Activated CD4-positive, alpha-beta memory T cell treated with anti-CD3 and anti-CD28 coated beads, Interleukin-2, amount 10 ng/mL, durations not matched to agents 7 days and 5 days (primary cell): ENCODE measurements around the gene KMT2B. TPM values are rescaled to one million over a fixed set of nuclear protein-coding genes. Genes with fewer than 3 reads are reported as not detected.

Source experiments
- CTCF ChIA-PET: fragments of 350-600 bp; sonication (Branson Sonifier 250); formaldehyde crosslinking; loops from one replicate; lab custom pipeline; 2021; ENCODE audit warnings: antibody characterized with exemption, inconsistent platforms; lab: Charles Lee
- POLR2A ChIA-PET: fragments of 350-600 bp; sonication (Branson Sonifier 250); formaldehyde crosslinking; loops from one replicate; lab custom pipeline; 2021; ENCODE audit warnings: antibody characterized with exemption; lab: Charles Lee
- DNase-seq: peaks from one replicate; pipeline ENCODE4 v3.0.0-alpha.2; 2020
- H3K27ac Mint-ChIP-seq: one replicate; pipeline ENCODE4 v1.8.0; 2021; ENCODE audit warnings: mild to moderate bottlenecking, mixed read lengths
- H3K27me3 Mint-ChIP-seq: one replicate; pipeline ENCODE4 v1.8.0; 2021; ENCODE audit warnings: mixed read lengths
- H3K36me3 Mint-ChIP-seq: one replicate; pipeline ENCODE4 v1.8.0; 2021; ENCODE audit warnings: low read depth, mixed read lengths
- H3K4me1 Mint-ChIP-seq: one replicate; pipeline ENCODE4 v1.8.0; 2021; ENCODE audit warnings: mixed read lengths
- H3K4me3 Mint-ChIP-seq: one replicate; pipeline ENCODE4 v1.8.0; 2021; ENCODE audit warnings: mild to moderate bottlenecking, mixed read lengths
- H3K9me3 Mint-ChIP-seq: one replicate; pipeline ENCODE4 v1.8.0; 2021; ENCODE audit warnings: mixed read lengths
- total RNA-seq, 2 experiments: library from RNA; stranded (reverse); gene quantifications; one replicate each; pipeline ENCODE4 v1.2.3, GENCODE V29; 2021

Gene KMT2B
- total RNA-seq, 2 experiments from 2014 or later = 57.3 to 57.5 TPM

GRCh38 chr19:35782589-35782988 lies 64.8 kb downstream of the KMT2B start:
- ChIA-PET CTCF (no interaction called here), POLR2A (no interaction called here)
- H3K9me3 Mint-ChIP-seq = no peaks in the 10 kb centered on the region
- H3K27me3 Mint-ChIP-seq = no peaks in the 10 kb centered on the region
- H3K4me1 Mint-ChIP-seq = peaks cover 6% of the 10 kb centered on the region
- DNase-seq = no peak
- no peak overlapping the region for H3K4me3 Mint-ChIP-seq
- H3K27ac Mint-ChIP-seq = no peak overlapping the region
- peaks cover 33% of the 10 kb centered on the region for H3K36me3 Mint-ChIP-seq

GRCh38 chr19:35783469-35784434 lies 65.9 kb downstream of the KMT2B start:
- POLR2A ChIA-PET = no interaction called here

DNA sequence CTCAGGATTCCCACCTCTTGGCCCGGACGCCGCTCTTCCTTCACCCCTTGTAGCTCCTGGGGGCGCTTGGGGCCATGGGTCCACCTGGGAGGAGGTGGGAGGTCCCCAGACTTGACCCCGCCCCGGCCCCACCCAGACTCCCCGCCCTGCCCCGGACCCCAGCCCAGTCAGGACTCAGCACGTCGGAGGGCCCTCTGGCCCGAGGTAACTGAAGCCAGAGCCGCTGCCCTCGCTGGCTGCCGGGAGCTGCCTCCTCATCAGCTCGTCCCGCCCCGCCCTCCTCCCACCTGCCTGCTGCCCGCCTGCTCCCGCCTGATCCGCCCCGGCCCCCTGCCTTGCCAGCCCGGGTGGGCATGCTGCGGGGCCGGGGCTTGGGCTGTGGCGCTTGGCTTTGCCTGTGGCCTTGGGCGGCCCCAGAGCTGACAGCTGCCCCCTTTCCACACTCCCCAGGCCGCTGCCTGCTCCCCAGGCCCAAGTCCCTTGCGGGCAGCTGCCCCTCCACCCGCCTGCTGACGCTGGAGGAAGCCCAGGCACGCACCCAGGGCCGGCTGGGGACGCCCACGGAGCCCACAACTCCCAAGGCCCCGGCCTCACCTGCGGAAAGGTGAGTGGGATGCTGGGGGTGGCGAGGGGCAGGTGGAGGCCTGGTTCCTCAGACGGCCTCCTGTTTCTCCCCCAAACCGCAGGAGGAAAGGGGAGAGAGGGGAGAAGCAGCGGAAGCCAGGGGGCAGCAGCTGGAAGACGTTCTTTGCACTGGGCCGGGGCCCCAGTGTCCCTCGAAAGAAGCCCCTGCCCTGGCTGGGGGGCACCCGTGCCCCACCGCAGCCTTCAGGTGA lies 66.9 kb downstream of the KMT2B start:
- Mint-ChIP-seq H3K9me3 (no peaks in the 10 kb centered on the region), H3K4me3 (no peak overlapping the region), H3K36me3 (peaks cover 20% of the 10 kb centered on the region), H3K27ac (no peak overlapping the region), H3K27me3 (no peaks in the 10 kb centered on the region), H3K4me1 (no peaks in the 10 kb centered on the region)
- DNase-seq = no peak
- CTCF ChIA-PET = no interaction called here
- POLR2A ChIA-PET = no interaction called here

More at GRCh38 chr19:35783469-35784434, 65.9 kb downstream of the KMT2B start:
- Mint-ChIP-seq H3K27ac (no peak overlapping the region), H3K9me3 (no peaks in the 10 kb centered on the region), H3K4me3 (no peak overlapping the region), H3K4me1 (peaks cover 3% of the 10 kb centered on the region), H3K27me3 (no peaks in the 10 kb centered on the region), H3K36me3 (peaks cover 26% of the 10 kb centered on the region)
- DNase-seq = no peak
- CTCF ChIA-PET = no interaction called here

DNA sequence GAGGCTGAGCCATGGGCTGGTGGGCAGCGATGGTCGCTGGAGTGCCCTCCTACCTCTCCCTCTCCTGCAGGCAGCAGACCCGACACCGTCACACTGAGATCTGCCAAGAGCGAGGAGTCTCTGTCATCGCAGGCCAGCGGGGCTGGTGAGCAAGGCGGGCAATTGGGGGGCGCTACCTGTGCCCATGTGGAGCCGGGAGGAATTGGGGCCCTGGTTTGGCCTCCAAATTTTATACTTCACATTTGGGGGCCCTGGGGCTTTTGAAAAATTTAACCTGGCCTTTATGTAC lies 67.5 kb downstream of the KMT2B start:
- POLR2A ChIA-PET = no interaction called here
- no peak overlapping the region for H3K27ac Mint-ChIP-seq
- H3K36me3 Mint-ChIP-seq = peaks cover 16% of the 10 kb centered on the region
- no peaks in the 10 kb centered on the region for H3K4me1 Mint-ChIP-seq
- CTCF ChIA-PET = no interaction called here
- H3K4me3 Mint-ChIP-seq = no peak overlapping the region
- no peaks in the 10 kb centered on the region for H3K27me3 Mint-ChIP-seq
- no peak for DNase-seq
- H3K9me3 Mint-ChIP-seq = no peaks in the 10 kb centered on the region

DNA sequence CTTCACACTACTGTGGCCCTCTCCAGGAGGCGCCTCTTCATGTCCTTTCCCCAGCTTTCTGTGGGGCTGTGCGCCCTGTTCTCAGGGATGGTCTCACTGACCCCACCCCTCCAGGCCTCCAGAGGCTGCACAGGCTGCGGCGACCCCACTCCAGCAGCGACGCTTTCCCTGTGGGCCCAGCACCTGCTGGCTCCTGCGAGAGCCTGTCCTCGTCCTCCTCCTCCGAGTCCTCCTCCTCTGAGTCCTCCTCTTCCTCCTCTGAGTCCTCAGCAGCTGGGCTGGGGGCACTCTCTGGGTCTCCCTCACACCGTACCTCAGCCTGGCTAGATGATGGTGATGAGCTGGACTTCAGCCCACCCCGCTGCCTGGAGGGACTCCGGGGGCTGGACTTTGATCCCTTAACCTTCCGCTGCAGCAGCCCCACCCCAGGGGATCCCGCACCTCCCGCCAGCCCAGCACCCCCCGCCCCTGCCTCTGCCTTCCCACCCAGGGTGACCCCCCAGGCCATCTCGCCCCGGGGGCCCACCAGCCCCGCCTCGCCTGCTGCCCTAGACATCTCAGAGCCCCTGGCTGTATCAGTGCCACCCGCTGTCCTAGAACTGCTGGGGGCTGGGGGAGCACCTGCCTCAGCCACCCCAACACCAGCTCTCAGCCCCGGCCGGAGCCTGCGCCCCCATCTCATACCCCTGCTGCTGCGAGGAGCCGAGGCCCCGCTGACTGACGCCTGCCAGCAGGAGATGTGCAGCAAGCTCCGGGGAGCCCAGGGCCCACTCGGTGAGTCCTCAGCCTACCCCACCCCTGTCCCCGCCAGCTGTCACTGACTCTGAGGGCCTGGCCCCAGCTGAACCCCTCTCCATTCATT lies 68.7 kb downstream of the KMT2B start:
- POLR2A ChIA-PET = no interaction called here
- Mint-ChIP-seq H3K4me1 (no peaks in the 10 kb centered on the region), H3K27ac (no peak overlapping the region), H3K9me3 (no peaks in the 10 kb centered on the region), H3K36me3 (peaks cover 10% of the 10 kb centered on the region), H3K4me3 (no peak overlapping the region), H3K27me3 (no peaks in the 10 kb centered on the region)
- DNase-seq = no peak
- CTCF ChIA-PET = no interaction called here

DNA sequence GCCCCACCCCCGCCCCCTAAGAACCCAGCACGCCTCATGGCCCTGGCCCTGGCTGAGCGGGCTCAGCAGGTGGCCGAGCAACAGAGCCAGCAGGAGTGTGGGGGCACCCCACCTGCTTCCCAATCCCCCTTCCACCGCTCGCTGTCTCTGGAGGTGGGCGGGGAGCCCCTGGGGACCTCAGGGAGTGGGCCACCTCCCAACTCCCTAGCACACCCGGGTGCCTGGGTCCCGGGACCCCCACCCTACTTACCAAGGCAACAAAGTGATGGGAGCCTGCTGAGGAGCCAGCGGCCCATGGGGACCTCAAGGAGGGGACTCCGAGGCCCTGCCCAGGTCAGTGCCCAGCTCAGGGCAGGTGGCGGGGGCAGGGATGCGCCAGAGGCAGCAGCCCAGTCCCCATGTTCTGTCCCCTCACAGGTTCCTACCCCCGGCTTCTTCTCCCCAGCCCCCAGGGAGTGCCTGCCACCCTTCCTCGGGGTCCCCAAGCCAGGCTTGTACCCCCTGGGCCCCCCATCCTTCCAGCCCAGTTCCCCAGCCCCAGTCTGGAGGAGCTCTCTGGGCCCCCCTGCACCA lies 69.5 kb downstream of the KMT2B start:
- Mint-ChIP-seq H3K9me3 (no peaks in the 10 kb centered on the region), H3K4me3 (no peak overlapping the region), H3K36me3 (peaks cover 8% of the 10 kb centered on the region), H3K4me1 (no peaks in the 10 kb centered on the region), H3K27ac (no peak overlapping the region), H3K27me3 (no peaks in the 10 kb centered on the region)
- POLR2A ChIA-PET = no interaction called here
- DNase-seq = no peak
- CTCF ChIA-PET = no interaction called here

Other genes with a start within 250 kb of the KMT2B start
- not detected for gene KRTDAP, start 227.5 kb upstream of the KMT2B start, total RNA-seq
- gene DMKN, start 204.4 kb upstream of the KMT2B start, total RNA-seq = not detected
- not detected for gene SBSN, start 189.7 kb upstream of the KMT2B start, total RNA-seq
- not detected for gene GAPDHS, start 184.5 kb upstream of the KMT2B start, total RNA-seq
- gene TMEM147, start 172.4 kb upstream of the KMT2B start, total RNA-seq = 10 to 100 TPM; 39.6 to 47.4 TPM
- gene ATP4A, start 154.3 kb upstream of the KMT2B start, total RNA-seq = not detected
- not detected for gene PMIS2, start 131.8 kb upstream of the KMT2B start, total RNA-seq
- gene HAUS5, start 105.3 kb upstream of the KMT2B start, total RNA-seq = 10 to 100 TPM; 45.3 to 46.5 TPM
- gene RBM42, start 89.0 kb upstream of the KMT2B start, total RNA-seq = 100 to 1,000 TPM in 1 of 2 experiments, 10 to 100 TPM in 1; 99.5 to 102 TPM
- gene ETV2, start 76.3 kb upstream of the KMT2B start, total RNA-seq = under 1 TPM; 0.65 to 0.96 TPM
- gene COX6B1, start 69.7 kb upstream of the KMT2B start, total RNA-seq = 100 to 1,000 TPM; 440 to 442 TPM
- under 1 TPM; 0.65 to 0.86 TPM for gene UPK1A, start 51.5 kb upstream of the KMT2B start, total RNA-seq
- 10 to 100 TPM; 94.8 to 96.2 TPM for gene ZBTB32, start 13.4 kb upstream of the KMT2B start, total RNA-seq
- gene IGFLR1, start 24.4 kb downstream of the KMT2B start, total RNA-seq = 10 to 100 TPM; 78.9 to 90.5 TPM
- gene U2AF1L4, start 27.4 kb downstream of the KMT2B start, total RNA-seq = 10 to 100 TPM; 35.5 to 36.2 TPM
- gene PSENEN, start 27.6 kb downstream of the KMT2B start, total RNA-seq = 10 to 100 TPM; 48.1 to 51.3 TPM
- gene LIN37, start 30.6 kb downstream of the KMT2B start, total RNA-seq = 10 to 100 TPM; 13.1 to 16.2 TPM
- gene HSPB6, start 39.0 kb downstream of the KMT2B start, total RNA-seq = under 1 TPM in 1 of 2 experiments, not detected in 1; 0.48 TPM
- gene PROSER3, start 40.2 kb downstream of the KMT2B start, total RNA-seq = 10 to 100 TPM; 47.1 to 52.4 TPM
- 10 to 100 TPM; 60.9 to 67.0 TPM for gene ARHGAP33, start 57.6 kb downstream of the KMT2B start, total RNA-seq
- gene PRODH2, start 94.8 kb downstream of the KMT2B start, total RNA-seq = not detected
- gene NPHS1, start 134.5 kb downstream of the KMT2B start, total RNA-seq = not detected
- under 1 TPM; 0.55 to 0.58 TPM for gene KIRREL2, start 138.9 kb downstream of the KMT2B start, total RNA-seq
- gene APLP1, start 150.6 kb downstream of the KMT2B start, total RNA-seq = 1 to 10 TPM in 1 of 2 experiments, under 1 TPM in 1; 0.76 to 1.1 TPM
- gene NFKBID, start 182.5 kb downstream of the KMT2B start, total RNA-seq = 10 to 100 TPM; 36.3 to 40.3 TPM
- 100 to 1,000 TPM; 204 to 218 TPM for gene HCST, start 184.5 kb downstream of the KMT2B start, total RNA-seq
- gene TYROBP, start 190.3 kb downstream of the KMT2B start, total RNA-seq = 1 to 10 TPM in 1 of 2 experiments, under 1 TPM in 1; 0.58 to 1.1 TPM
- 10 to 100 TPM; 13.5 to 17.0 TPM for gene LRFN3, start 218.4 kb downstream of the KMT2B start, total RNA-seq